Fibroblast of the aortic adventitia (primary cell): ENCODE measurements around the gene CCDC68. TPM values are rescaled to one million over a fixed set of nuclear protein-coding genes. Genes with fewer than 3 reads are reported as not detected.

Source experiments
- DNase-seq: peaks from one replicate; pipeline ENCODE4 v3.0.0-alpha.2; 2010; ENCODE audit warnings: low read depth
- H3K4me3 ChIP-seq: 2 replicates; pipeline ENCODE4 v1.5.1; 2011; ENCODE audit warnings: low read depth, mild to moderate bottlenecking, control low read depth, low read length, moderate library complexity
- CTCF ChIP-seq: IDR thresholded peaks from 2 replicates; pipeline ENCODE4 v1.5.1; 2011; ENCODE audit warnings: mild to moderate bottlenecking, low read length, control low read depth, inconsistent platforms; ENCODE audit not compliant: insufficient read depth
- total RNA-seq: library from RNA; depleted of rRNA; stranded (reverse); fragments of >200 nt; gene quantifications from 2 replicates; pipeline ENCODE4 v1.2.3, GENCODE V29; 2012; ENCODE audit warnings: low replicate concordance

The CCDC68 gene
- total RNA-seq, 1 donor, result 7.4 TPM

- TF ChIP-seq CTCF, result no peak
- no peak for DNase-seq
These were observed 3.8 kb upstream of the CCDC68 start for GRCh38 chr18:54962919-54963645.

GRCh38 chr18:54961868-54962267, 2.6 kb upstream of the CCDC68 start:
- DNase-seq, result no peak
- H3K4me3 ChIP-seq, result no peak overlapping the region
- TF ChIP-seq CTCF, result no peak

More at GRCh38 chr18:54962919-54963645, 3.8 kb upstream of the CCDC68 start:
- no peak overlapping the region for H3K4me3 ChIP-seq

- no peak for TF ChIP-seq CTCF
- DNase-seq, result no peak
- no peak overlapping the region for H3K4me3 ChIP-seq
These were observed 1.8 kb upstream of the CCDC68 start for GRCh38 chr18:54961016-54961423.

GRCh38 chr18:54960197-54960596, 936 bp upstream of the CCDC68 start:
- H3K4me3 ChIP-seq, result no peak overlapping the region
- TF ChIP-seq CTCF, result no peak
- DNase-seq, result no peak

GRCh38 chr18:54957996-54958395, 1.3 kb downstream of the CCDC68 start:
- H3K4me3 ChIP-seq, result no peak overlapping the region
- no peak for TF ChIP-seq CTCF
- DNase-seq, result no peak

GRCh38 chr18:54957296-54957832, 1.9 kb downstream of the CCDC68 start:
- DNase-seq, result no peak
- no peak for TF ChIP-seq CTCF
- no peak overlapping the region for H3K4me3 ChIP-seq

- no peak for DNase-seq
These were observed 2.8 kb downstream of the CCDC68 start for GRCh38 chr18:54956506-54956905.

More at GRCh38 chr18:54956506-54956905, 2.8 kb downstream of the CCDC68 start:
- no peak overlapping the region for H3K4me3 ChIP-seq
- TF ChIP-seq CTCF, result no peak
